Esophagus muscularis mucosa (tissue), 3 donors: ENCODE results near the gene AKR1E2.

Experiments used
- POLR2A ChIP-seq: fragments of 450-650 bp; IDR thresholded peaks from one replicate; pipeline ENCODE4 v1.6.1; 2017; ENCODE audit warnings: antibody characterized with exemption, moderate library complexity, mild to moderate bottlenecking, low read depth
- POLR2AphosphoS5 ChIP-seq, 2 donors: sonication (generic); formaldehyde crosslinking; IDR thresholded peaks; one replicate each; pipeline ENCODE4 v1.6.1; 2017; ENCODE audit warnings: antibody characterized with exemption in 2 of 2
- TF ChIP-seq, protein P1 (sequence below), 3 experiments: fragments of 200-600 bp in 2 of 3; fragments of 450-650 bp in 1 of 3; sonication (generic) in 2 of 3; IDR thresholded peaks; one replicate each; pipeline ENCODE4 v1.5.1; 2017 to 2019; ENCODE audit warnings: antibody characterized with exemption in 3 of 3, mild to moderate bottlenecking in 2 of 3, moderate library complexity in 1 of 3

- TF ChIP-seq, protein P1, sequence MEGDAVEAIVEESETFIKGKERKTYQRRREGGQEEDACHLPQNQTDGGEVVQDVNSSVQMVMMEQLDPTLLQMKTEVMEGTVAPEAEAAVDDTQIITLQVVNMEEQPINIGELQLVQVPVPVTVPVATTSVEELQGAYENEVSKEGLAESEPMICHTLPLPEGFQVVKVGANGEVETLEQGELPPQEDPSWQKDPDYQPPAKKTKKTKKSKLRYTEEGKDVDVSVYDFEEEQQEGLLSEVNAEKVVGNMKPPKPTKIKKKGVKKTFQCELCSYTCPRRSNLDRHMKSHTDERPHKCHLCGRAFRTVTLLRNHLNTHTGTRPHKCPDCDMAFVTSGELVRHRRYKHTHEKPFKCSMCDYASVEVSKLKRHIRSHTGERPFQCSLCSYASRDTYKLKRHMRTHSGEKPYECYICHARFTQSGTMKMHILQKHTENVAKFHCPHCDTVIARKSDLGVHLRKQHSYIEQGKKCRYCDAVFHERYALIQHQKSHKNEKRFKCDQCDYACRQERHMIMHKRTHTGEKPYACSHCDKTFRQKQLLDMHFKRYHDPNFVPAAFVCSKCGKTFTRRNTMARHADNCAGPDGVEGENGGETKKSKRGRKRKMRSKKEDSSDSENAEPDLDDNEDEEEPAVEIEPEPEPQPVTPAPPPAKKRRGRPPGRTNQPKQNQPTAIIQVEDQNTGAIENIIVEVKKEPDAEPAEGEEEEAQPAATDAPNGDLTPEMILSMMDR (IDR thresholded peaks at IDR 0.05): no peak
- no peak for TF ChIP-seq POLR2A
- no peak for TF ChIP-seq POLR2AphosphoS5 (IDR thresholded peaks at IDR 0.05)
Observed at GRCh38 chr10:4838743-4839142, 12.7 kb downstream of the AKR1E2 start.
